8988T (cell line): Measurements from ENCODE around the gene GNB2.
"Not testable (repeated sequence)": the region's sequence is repeated elsewhere in the genome, so short reads cannot be mapped to it uniquely, and the experiment has no call there.

Experiments used
- DNase-seq: peaks from one replicate; pipeline ENCODE4 v3.0.0; 2011

The GNB2 gene

GRCh38 chr7:100665168-100665726, 8.3 kb upstream of the GNB2 start:
- DNase-seq: no peak

DNA sequence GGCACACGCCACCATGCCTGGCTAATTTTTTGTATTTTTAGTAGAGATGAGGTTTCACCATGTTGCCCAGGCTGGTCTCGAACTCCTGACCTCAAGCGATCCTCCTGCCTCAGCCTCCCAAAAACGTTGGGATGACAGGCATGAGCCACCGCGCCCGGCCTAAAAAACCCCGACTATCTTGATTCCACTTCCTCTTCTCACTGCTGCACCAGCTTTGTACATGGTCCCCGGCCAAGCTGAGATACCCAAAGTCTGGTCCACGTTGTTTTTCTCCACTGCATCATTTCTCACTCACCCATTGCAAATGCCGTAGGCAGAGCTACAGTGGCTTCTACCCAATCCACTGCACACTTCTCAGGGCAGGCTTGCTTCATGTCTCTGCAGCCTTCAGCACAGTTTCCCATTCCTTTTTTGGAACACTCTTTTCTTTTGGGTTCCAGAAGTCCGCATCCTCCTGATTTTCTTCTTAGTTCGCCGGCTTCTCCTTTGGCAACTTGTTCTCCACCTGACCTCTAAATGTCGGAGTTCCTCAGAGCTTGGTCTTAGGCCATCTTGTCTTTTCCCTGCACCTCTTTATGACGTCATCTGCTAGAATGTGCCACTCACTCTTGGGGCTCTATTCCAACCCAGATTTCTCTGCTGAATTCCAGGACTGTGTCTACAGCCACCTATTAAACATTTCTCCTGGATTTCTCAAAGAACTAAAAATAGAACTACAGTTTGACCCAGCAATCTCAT, 6.0 kb upstream of the GNB2 start:
- no peak for DNase-seq

- DNase-seq: no peak
Measured at GRCh38 chr7:100668069-100668449, 5.5 kb upstream of the GNB2 start.

- DNase-seq: not testable (repeated sequence)
Measured at GRCh38 chr7:100669106-100669505, 4.4 kb upstream of the GNB2 start.

DNA sequence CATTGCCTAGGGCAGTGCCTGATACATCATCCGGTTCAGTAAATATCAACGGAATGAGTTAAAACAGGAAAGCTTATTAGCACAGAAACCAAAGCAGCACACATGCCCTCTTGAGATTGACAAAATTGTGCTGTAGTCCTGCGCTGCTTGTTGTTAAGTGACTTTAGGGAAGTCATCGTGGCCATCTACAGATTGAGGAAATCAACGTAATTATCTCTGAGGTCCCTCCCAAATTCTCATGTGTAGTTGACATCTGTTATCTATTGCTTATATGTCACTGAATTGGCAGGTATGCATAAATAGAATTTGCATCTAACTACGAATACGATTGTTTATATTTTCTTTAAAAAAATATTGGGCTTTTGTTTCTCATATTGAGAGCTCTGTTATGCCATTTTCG, 3.5 kb upstream of the GNB2 start:
- no peak for DNase-seq

DNA sequence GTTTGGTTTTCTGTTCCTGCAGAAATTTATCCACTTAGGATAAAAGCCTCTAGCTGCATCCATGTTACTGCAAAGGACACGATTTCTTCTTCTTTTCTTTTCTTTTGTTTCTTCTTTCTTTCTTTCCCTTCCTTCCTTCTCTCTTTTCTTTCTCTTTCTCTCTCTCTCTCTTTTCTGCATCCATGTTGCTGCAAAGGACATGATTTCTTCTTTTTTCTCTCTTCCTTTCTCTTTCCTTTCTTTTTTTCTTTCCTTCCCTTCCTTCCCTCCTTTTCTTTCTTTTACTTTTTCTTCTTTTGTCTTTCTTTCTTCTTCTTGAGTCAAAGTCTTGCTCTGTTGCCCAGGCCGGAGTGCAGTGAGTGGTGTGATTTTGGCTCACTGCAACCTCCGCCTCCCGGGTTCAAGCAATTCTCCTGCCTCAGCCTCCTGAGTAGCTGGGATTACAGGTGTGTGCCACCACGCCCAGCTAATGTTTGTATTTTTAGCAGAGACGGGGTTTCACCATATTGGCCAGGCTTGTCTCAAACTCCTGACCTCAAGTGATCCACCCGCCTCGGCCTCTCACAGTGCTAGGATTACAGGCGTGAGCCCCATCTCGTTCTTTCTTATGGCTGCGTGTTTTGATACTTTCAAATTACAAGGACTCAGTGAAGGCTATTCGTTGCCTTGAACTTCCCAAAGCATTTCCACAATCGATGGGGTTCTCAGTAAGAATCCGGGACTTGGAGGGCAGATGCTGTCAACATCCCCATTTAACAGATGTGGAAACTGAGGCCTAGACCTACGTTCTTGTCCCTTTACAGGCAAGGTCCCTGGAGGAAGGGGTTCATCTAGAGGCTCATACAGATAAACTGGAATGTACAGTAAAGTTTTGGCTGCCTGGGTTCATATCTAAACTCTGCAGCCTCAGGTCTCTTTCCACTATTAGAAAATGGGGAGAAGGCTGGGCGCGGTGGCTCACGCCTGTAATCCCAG, 1.9 kb upstream of the GNB2 start:
- DNase-seq: no peak

DNA sequence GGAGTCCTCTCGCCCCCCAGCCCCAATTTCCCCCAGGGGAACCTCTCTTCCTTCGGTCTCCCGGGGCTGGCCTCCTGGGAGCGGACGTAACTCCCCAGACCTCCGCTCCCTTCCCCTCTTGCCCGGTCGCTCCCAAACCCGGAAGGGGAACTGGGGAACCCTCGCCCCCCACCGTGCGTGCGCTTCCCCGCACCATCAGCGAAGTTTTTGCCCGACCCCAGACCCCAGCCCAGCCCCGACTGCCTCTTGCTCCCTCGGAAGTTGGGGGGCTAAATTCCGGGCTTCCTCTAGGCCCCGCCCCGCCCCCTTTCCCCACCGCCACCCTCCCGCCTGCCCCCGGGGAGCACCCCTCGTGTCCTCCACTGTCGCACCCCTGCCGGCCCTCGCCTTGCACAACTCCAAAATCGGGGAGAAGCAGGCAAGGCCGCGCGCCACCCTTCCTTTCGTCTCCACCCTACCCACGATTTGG, 436 bp downstream of the GNB2 start:
- no peak for DNase-seq

DNA sequence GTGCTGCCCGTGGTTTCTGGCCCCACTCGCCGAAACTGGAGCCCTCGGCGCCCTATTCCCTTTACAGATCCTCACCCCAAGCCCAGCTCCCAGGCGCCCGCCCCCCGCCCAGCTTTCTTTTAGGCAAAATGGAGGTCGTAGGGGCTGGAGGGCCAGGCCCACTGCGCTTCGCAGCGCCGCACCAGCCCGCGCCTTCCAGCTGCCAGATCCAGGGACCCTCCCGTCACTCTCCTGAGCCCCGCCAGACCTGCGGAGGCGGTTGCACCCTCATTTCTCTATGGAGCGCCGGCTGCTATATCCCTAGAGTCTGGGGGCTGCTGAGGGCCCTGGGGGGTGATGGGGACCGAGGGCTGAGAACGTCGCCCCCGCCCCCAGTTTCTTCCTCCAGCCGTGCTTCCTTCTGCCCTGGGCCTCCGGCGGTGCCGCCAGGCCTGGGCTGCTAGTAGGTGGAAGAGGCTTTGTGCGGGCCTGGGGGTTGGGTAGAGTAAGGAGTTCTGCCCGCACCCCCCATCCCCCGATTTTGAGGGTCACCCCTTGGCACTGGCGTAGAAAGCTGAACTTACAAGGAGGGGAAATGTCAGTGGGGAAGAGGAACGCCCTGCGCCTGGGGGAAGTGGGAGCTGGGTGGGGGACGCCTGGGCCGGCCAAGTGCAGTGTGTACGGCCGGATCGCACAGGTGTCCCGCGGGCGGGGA, 1.0 kb downstream of the GNB2 start:
- no peak for DNase-seq

GRCh38 chr7:100675105-100675451, 1.5 kb downstream of the GNB2 start:
- no peak for DNase-seq

GRCh38 chr7:100675581-100676350, 2.2 kb downstream of the GNB2 start:
- DNase-seq: peak; percentile 71

- no peak for DNase-seq
Measured at GRCh38 chr7:100676501-100677306, 3.2 kb downstream of the GNB2 start.

- no peak for DNase-seq
Measured at GRCh38 chr7:100677308-100678267, 4.0 kb downstream of the GNB2 start.

DNA sequence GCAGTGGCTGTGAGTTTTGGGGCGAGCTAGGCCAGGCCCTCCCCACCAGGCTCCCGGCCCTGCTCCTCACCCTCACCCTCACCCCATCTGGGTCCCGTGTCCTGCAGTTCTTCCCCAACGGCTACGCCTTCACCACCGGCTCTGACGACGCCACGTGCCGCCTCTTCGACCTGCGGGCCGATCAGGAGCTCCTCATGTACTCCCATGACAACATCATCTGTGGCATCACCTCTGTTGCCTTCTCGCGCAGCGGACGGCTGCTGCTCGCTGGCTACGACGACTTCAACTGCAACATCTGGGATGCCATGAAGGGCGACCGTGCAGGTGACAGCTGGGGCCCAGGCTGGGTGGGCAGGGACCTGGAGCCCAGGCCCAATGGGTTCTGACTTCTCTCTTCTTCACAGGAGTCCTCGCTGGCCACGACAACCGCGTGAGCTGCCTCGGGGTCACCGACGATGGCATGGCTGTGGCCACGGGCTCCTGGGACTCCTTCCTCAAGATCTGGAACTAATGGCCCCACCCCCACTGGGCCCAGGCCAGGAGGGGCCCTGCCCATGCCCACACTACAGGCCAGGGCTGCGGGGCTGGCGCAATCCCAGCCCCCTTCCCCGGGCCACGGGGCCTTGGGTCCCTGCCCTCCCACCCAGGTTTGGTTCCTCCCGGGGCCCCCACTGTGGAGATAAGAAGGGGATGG, 4.9 kb downstream of the GNB2 start:
- no peak for DNase-seq

DNA sequence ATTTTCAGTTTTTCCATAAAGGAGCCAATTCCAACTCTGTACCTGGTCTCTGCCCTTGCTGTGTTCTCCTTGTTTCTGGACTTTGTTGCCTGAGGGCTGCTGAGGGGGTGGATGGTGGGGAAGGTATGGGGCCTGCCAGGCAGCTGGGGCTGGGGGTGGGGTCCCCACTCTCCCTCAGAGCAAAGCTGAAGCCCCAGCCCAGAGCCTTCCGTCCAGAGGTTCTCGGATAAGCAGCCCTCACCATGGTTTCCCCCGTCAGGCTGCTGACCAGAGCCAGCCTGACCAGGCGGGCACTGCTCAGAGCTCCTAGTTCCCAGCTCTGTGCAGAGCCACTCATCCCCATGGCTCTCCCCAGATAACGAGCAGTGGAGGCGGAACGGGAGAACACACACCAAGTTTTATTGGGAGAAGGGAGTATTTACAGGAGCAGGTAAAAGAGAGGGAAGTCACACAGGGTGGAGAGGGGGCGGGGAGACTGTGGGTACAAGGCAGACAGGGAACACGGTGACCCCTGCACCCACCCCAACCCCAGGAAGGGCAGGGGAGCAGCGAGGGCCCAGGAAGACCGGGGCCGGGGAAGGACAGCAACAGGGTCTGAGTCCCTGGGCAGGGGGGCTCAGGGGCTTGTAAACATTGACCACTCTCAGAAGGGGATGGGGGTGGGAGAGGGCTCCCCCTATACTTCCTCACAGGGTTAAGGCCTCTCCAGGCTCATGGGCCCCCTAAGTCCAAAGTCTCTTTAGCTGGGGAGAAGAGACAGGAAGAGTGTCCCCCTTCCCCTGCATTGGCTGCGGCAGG, 5.8 kb downstream of the GNB2 start:
- no peak for DNase-seq

DNA sequence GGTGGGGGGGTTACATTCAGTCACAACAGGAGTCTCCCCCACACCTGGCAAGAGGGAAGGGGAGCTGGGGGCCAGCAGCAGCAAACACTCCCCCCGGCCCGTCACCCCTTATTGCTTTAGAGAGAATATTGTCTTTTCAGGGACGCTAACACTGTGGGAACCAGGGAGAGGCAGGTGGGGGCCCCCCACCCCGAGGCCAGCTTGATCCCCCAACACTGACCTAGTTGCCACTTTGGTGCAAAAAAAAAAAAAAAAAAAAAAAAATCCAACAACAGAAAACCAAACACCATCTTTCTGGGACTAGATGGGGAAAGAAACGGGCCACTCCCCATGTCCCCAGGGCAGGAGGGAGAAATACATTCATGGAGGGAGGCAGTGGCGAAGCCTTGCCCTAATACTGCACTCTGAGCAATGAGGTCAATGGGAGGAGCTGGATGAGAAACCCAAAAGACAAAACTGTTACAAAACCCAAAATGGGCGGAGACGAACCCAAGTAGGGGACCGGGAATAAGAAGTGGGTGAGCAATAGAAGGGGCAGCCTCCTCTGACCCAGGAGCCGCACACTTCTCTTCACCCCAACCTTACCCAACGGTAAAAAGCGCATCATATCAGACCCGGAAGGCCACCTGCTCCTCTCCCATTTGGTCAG, 6.5 kb downstream of the GNB2 start:
- no peak for DNase-seq

DNA sequence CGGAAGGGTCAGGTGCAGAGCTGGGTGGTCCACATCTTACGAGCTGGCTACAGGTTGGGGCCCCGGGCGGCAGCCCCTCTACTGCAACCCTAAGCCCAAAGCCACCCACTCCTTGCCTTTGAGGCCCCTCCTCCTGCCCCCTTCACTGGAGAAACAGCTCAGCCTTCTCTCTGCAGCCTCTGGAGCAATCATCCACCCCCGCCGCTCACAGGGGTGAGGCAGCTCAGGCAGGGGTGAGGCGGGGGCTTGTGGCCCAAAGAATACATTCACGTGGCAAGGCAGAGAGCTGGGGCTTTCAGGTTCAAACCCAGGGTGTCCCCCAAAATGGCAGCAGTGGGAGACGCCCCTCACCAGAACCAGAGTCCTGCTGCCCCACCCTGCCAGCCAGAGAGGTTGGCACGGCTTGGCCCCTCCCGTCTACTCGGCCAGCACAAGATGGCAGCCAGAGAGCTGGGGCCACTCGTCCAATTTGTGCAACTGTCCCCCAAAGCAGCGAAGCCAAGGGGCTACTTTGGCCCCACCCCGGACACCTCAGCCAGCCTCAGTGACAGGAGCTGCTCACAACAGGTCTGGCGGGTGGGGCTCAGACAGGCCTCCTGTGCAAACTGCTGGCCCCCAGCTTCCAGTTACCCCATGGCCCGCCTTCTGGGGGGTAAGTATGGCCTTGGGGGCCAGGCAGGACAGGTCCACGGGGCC, 7.2 kb downstream of the GNB2 start:
- no peak for DNase-seq

- no peak for DNase-seq
Measured at GRCh38 chr7:100681491-100682227, 8.1 kb downstream of the GNB2 start.
